Measurements from ENCODE around the gene RAPGEF4.

DNA sequence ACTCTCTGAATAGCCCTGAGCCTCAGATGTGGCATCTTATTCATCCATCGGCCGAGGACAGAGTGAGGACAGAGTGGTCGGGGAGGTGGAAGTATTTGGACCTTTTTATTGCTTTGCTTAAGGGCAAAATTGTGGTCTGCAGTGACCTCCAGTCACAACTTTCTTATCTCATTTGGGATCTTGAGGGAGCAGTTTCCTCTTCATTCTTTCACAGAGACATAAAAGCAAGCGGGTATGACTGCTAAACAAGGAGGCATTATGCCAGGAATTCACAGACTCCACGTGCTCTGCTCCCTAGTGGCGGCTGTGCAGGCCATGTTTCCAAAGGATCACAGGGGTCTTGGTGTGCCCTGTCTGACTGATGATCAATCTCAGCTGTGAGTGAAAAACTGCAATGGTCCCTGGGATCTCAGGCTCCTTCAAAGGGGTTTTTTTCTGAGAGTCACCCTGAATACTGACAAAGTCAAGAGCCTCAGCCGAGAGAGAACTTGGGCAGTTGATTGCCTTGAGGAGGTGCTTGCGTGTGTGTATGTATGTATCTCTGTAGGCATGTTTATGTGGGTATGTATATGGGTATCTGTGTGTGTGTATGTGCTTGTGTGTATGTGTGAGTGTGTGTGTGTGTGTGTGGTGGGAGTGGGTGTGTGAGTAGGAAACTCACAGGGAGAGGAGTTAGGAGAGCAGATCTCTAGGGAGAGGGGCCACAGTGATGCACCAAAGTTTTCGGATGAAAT is 47.7 kb downstream of the RAPGEF4 start:
- TF ChIP-seq POLR2A (IDR thresholded peaks at IDR 0.05; ENCODE audit: low read depth, low read length) (no peak), POLR2AphosphoS5 (IDR thresholded peaks at IDR 0.05; ENCODE audit: low read depth, low read length) (no peak)
